Loucy (cell line): ENCODE results near the gene REL.

Source experiments
- EZH2phosphoT487 ChIP-seq: fragments of 200-600 bp; IDR thresholded peaks from 2 replicates; pipeline ENCODE4 v1.6.1; 2018; ENCODE audit warnings: antibody characterized with exemption, mild to moderate bottlenecking, moderate library complexity, borderline replicate concordance
- TF ChIP-seq, protein P1 (sequence below): fragments of 200-600 bp; sonication (generic); conservative IDR thresholded peaks from 2 replicates; pipeline ENCODE4 v1.5.1; 2014; ENCODE audit warnings: mild to moderate bottlenecking, antibody characterized with exemption, low read length

DNA sequence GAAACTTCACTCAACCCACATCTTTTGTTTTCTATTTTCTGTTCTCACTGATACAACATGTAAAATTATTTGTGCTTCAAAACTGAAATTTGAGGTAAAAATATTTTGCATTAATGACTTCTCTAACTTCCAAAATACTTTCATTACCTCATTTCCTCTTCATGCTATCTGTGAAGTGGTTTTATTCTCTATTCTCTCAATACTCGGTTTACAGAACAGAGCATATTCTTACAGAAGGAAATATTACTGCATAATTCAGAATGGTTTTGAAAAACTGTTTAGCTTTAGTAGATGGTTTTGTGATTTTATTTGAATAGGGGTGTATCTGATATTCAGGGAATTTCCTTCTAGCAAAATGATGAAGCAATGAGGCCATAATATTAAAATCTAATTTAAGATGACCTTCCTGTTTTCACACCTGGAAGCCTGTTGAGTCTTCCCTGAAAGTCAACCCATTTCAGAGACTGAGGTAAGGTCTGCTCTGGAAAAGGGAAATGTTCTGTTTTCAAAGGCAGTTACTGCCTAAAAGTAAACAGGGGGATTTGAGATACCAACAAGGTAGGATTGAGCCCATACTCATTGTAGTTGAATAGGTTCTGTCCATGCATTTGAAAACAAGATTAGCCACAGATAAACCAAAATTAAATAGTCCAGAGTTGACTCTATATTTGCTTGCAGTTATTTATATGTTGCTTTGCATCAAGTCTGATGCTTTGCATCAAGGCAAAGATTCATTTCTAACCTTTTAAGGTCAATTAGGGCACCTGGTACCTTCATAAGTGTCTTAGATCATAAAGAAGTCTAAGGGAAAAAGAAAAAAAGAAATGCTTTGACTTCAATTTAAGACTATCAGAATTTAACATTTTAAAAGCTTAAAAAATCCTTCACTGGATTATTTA lies 85.4 kb downstream of the REL start:
- TF ChIP-seq, protein P1, sequence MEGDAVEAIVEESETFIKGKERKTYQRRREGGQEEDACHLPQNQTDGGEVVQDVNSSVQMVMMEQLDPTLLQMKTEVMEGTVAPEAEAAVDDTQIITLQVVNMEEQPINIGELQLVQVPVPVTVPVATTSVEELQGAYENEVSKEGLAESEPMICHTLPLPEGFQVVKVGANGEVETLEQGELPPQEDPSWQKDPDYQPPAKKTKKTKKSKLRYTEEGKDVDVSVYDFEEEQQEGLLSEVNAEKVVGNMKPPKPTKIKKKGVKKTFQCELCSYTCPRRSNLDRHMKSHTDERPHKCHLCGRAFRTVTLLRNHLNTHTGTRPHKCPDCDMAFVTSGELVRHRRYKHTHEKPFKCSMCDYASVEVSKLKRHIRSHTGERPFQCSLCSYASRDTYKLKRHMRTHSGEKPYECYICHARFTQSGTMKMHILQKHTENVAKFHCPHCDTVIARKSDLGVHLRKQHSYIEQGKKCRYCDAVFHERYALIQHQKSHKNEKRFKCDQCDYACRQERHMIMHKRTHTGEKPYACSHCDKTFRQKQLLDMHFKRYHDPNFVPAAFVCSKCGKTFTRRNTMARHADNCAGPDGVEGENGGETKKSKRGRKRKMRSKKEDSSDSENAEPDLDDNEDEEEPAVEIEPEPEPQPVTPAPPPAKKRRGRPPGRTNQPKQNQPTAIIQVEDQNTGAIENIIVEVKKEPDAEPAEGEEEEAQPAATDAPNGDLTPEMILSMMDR: no peak
- TF ChIP-seq EZH2phosphoT487: no peak
